WERI-Rb-1 (cell line): Measurements from ENCODE around the gene SUMF1.

Source experiments
- DNase-seq: peaks from one replicate; pipeline ENCODE4 v3.0.0-alpha.2; 2020
- H3K27ac ChIP-seq: fragments of 250-450 bp; sonication (Bioruptor Pico); 2 replicates; pipeline ENCODE4 v1.5.1; 2020; ENCODE audit warnings: mild to moderate bottlenecking, moderate library complexity
- H3K27me3 ChIP-seq: fragments of 250-450 bp; sonication (Bioruptor Pico); 2 replicates; pipeline ENCODE4 v1.5.1; 2021; ENCODE audit warnings: mild to moderate bottlenecking, low read depth, moderate library complexity; ENCODE audit not compliant: insufficient read depth, severe bottlenecking
- H3K36me3 ChIP-seq: fragments of 250-450 bp; sonication (Bioruptor Pico); 2 replicates; pipeline ENCODE4 v1.5.1; 2020; ENCODE audit warnings: mild to moderate bottlenecking, moderate library complexity
- H3K4me3 ChIP-seq: 2 replicates; pipeline ENCODE4 v1.5.1; 2011; ENCODE audit warnings: low read depth, mild to moderate bottlenecking, control low read depth, low read length
- H3K9me3 ChIP-seq: fragments of 250-450 bp; sonication (Bioruptor Pico); 2 replicates; pipeline ENCODE4 v1.5.1; 2021; ENCODE audit warnings: mild to moderate bottlenecking, moderate library complexity; ENCODE audit not compliant: severe bottlenecking
- TF ChIP-seq, protein P1 (sequence below): IDR thresholded peaks from 2 replicates; pipeline ENCODE4 v1.5.1; 2011; ENCODE audit warnings: low read depth, mild to moderate bottlenecking, control low read depth, inconsistent platforms, low read length

Gene SUMF1

DNA sequence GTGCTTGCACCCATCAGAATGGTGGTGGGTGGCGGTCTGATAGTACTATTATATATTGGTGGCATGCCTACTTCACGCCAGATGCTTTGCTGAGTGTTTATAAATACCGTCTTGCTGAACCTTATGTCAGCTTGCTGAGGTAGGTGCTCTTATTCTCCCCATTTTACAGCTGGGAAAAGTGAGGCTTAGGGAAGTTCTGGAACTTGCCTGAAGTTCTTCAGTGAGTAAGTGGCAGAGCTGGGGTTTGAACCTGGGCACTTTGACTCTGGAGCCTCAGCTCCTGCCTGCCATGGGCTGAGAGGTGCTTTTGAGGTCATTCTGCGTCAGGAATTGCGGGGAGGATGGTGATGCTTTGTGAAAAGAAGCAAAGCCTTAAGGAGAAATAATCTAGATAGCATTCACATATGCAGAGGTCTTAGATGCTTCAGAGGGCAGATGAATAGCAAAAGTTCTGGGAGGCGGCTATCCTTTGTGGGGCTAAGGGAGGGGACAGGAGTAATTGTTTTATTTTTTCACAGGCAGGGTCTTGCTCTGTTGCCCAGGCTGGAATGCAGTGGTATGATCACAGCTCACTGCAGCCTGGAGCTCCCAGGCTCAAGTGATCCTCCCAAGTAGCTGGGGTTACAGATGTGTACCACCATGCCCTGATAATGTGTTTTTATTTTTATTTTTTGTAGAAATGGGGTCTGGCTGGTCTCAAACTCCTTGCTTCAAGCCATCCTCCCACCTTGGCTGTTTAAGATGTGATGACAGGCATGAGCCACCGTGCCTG lies 44.6 kb upstream of the SUMF1 start:
- no peak overlapping the region for H3K4me3 ChIP-seq
- TF ChIP-seq, protein P1, sequence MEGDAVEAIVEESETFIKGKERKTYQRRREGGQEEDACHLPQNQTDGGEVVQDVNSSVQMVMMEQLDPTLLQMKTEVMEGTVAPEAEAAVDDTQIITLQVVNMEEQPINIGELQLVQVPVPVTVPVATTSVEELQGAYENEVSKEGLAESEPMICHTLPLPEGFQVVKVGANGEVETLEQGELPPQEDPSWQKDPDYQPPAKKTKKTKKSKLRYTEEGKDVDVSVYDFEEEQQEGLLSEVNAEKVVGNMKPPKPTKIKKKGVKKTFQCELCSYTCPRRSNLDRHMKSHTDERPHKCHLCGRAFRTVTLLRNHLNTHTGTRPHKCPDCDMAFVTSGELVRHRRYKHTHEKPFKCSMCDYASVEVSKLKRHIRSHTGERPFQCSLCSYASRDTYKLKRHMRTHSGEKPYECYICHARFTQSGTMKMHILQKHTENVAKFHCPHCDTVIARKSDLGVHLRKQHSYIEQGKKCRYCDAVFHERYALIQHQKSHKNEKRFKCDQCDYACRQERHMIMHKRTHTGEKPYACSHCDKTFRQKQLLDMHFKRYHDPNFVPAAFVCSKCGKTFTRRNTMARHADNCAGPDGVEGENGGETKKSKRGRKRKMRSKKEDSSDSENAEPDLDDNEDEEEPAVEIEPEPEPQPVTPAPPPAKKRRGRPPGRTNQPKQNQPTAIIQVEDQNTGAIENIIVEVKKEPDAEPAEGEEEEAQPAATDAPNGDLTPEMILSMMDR: no peak

GRCh38 chr3:4509983-4510755 lies 43.1 kb upstream of the SUMF1 start:
- Histone ChIP-seq H3K9me3 (no peaks in the 10 kb centered on the region), H3K36me3 (no peaks in the 10 kb centered on the region), H3K27me3 (no peaks in the 10 kb centered on the region), H3K27ac (no peak overlapping the region), H3K4me3 (no peak overlapping the region)
- no peak for DNase-seq
- TF ChIP-seq, protein P1: no peak

More for the DNA sequence above, 44.6 kb upstream of the SUMF1 start:
- Histone ChIP-seq H3K36me3 (no peaks in the 10 kb centered on the region), H3K27me3 (no peaks in the 10 kb centered on the region), H3K9me3 (no peaks in the 10 kb centered on the region), H3K27ac (no peak overlapping the region)
- no peak for DNase-seq

DNA sequence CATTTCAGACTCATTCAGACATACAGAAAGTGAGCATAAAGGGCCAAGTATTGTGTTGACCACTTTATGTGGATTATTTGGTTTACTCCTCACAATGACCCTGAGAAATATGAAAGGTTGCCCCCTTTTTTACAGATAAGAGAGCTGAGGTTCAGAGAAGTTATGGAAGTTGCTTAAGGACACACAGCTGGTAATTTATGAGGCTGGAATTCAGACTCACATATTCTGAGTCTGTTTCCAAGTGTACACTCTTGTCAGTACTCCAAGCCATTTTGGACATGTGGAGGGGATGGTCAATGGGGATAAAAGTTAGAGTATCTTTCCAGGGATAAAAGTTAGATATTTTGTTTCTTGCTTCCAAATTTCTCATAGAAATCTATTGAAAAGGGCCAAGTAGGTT lies 42.0 kb upstream of the SUMF1 start:
- Histone ChIP-seq H3K4me3 (no peak overlapping the region), H3K27me3 (no peaks in the 10 kb centered on the region), H3K36me3 (no peaks in the 10 kb centered on the region), H3K27ac (no peak overlapping the region), H3K9me3 (no peaks in the 10 kb centered on the region)
- TF ChIP-seq, protein P1: no peak
- no peak for DNase-seq

GRCh38 chr3:4508048-4508981 lies 41.2 kb upstream of the SUMF1 start:
- TF ChIP-seq, protein P1: no peak
- H3K36me3 ChIP-seq: no peaks in the 10 kb centered on the region
- H3K4me3 ChIP-seq: no peak overlapping the region
- no peak for DNase-seq
- no peaks in the 10 kb centered on the region for H3K9me3 ChIP-seq
- no peak overlapping the region for H3K27ac ChIP-seq
- H3K27me3 ChIP-seq: no peaks in the 10 kb centered on the region

- Histone ChIP-seq H3K27me3 (no peaks in the 10 kb centered on the region), H3K4me3 (no peak overlapping the region), H3K9me3 (no peaks in the 10 kb centered on the region), H3K27ac (no peak overlapping the region), H3K36me3 (no peaks in the 10 kb centered on the region)
- no peak for DNase-seq
- TF ChIP-seq, protein P1: no peak
Observed at GRCh38 chr3:4507024-4507596, 40.0 kb upstream of the SUMF1 start.
